Transverse colon (tissue), 4 donors: ENCODE results near the gene CHTF18. TPM values are rescaled to one million over a fixed set of nuclear protein-coding genes. Genes with fewer than 3 reads are reported as not detected.

Source experiments
- DNase-seq: peaks from one replicate; pipeline ENCODE4 v3.0.0-alpha.2; 2019
- H3K27ac ChIP-seq, 4 donors: fragments of 200-600 bp; sonication (generic); 2 replicates each; pipeline ENCODE4 v1.5.1; 2016 to 2018; ENCODE audit warnings: inconsistent platforms in 4 of 4
- H3K27me3 ChIP-seq: fragments of 200-600 bp; sonication (generic); 2 replicates; pipeline ENCODE4 v1.5.1; 2017; ENCODE audit warnings: inconsistent platforms
- H3K36me3 ChIP-seq, 4 donors: fragments of 200-600 bp; sonication (generic); 2 replicates each; pipeline ENCODE4 v1.5.1; 2017 to 2019; ENCODE audit warnings: inconsistent platforms in 4 of 4
- H3K4me1 ChIP-seq, 4 donors: fragments of 200-600 bp; sonication (generic); 2 replicates each; pipeline ENCODE4 v1.5.1; 2017 to 2020; ENCODE audit warnings: inconsistent platforms in 4 of 4
- H3K4me3 ChIP-seq, 4 donors: fragments of 200-600 bp; sonication (generic); 1 replicate in 1 of 4; 2 replicates in 3 of 4; pipeline versions ENCODE4 v1.5.1 to v1.6.1; 2017 to 2019; ENCODE audit warnings: inconsistent platforms in 4 of 4
- H3K9me3 ChIP-seq, 2 donors: fragments of 200-600 bp; sonication (generic); 2 replicates each; pipeline ENCODE4 v1.5.1; 2017 to 2019; ENCODE audit warnings: inconsistent platforms in 2 of 2
- EP300 ChIP-seq: sonication (generic); formaldehyde crosslinking; IDR thresholded peaks from one replicate; pipeline ENCODE4 v1.6.1; 2017; ENCODE audit warnings: antibody characterized with exemption, low read depth
- POLR2A ChIP-seq: fragments of 450-650 bp; IDR thresholded peaks from one replicate; pipeline ENCODE4 v1.6.1; 2016; ENCODE audit warnings: antibody characterized with exemption, mild to moderate bottlenecking, moderate library complexity
- POLR2AphosphoS5 ChIP-seq, 3 donors: sonication (generic); formaldehyde crosslinking; IDR thresholded peaks; one replicate each; pipeline ENCODE4 v1.6.1; 2016; ENCODE audit warnings: antibody characterized with exemption in 3 of 3
- WGBS, 2 donors: methylation state at CpG; one replicate each; pipeline ENCODE4 v1.1.5; 2018; ENCODE audit warnings: low coverage in 1 of 2; 5-methylcytosine and 5-hydroxymethylcytosine counted together
- in situ Hi-C, 4 donors: fragments of 200-750 bp; cut with MboI; loops; one replicate each; pipeline versions ENCODE4 v1.15.0 to v1.15.1; 2017; ENCODE audit warnings: low sequenced_read_pairs in 3 of 4, low pct_ligation_motif_present in 1 of 4, low pct_unique_long_range_greater_than_20kb in 1 of 4
- intact Hi-C: fragments of 100-400 bp; cut with DNase I; formaldehyde crosslinking; loops from one replicate; pipeline ENCODE4 v1.15.1; 2023; ENCODE audit warnings: low total_unique reads
- total RNA-seq, 4 donors: library from RNA; depleted of rRNA; stranded (reverse); fragments of >200 nt; gene quantifications; one replicate each; pipeline ENCODE4 v1.1.0, GENCODE V29; 2016
- TF ChIP-seq, protein P1 (sequence below), 5 experiments: fragments of 200-600 bp in 3 of 5; fragments of 450-650 bp in 2 of 5; sonication (generic) in 3 of 5; IDR thresholded peaks; 1 replicate in 2 of 5; 2 replicates in 3 of 5; pipeline ENCODE4 v1.5.1; 2016 to 2017; ENCODE audit warnings: antibody characterized with exemption in 5 of 5, inconsistent platforms in 3 of 5, mild to moderate bottlenecking in 2 of 5, moderate library complexity in 1 of 5

The CHTF18 gene
- total RNA-seq, 4 donors from 2014 or later: 4.6 to 33.4 (median 12.9) TPM

DNA sequence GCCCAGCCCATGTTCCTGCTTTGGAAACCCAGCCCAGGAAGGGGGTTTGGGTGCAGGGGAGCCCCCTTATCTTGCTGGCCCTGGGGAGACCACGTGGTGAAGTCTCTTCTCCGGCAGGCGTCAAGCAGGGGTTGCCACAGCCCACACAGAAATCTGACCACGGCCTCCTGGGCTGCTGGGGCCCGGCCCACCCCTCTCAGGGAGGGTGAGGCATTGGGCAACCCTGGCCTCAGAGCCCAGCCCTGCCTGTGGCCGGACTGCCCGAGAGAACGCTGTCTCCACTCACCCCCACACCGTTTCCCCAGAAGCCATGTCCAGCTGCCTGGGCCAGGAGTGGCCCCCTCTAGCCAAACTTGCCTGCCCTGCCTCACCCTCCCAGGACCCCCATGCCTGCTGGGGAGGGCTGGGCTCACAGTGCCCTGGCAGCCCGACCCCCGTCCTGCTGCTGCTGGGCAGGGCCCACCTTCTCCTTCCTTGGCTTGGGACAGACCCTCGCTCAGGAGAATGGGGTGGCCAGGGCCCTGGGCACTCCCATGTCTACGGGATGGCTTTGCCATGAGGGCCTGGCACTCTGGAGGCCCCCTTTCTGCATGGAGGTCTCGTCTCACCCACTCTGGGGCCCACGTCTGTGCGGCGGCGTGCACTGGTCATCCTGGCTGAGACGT lies 6.9 kb upstream of the CHTF18 start:
- Histone ChIP-seq H3K4me3 (no peak overlapping the region), H3K27me3 (peaks cover 63% of the 10 kb centered on the region), H3K27ac (no peak overlapping the region), H3K4me1 (no peaks in the 10 kb centered on the region), H3K36me3 (no peaks in the 10 kb centered on the region), H3K9me3 (no peaks in the 10 kb centered on the region)
- in situ Hi-C loops (loop anchor here in 1 of 4 donors (10.0 kb wide), 1 partner anchor 67 kb away; the partner anchor contains the start of gene METRN), intact Hi-C loops (no loop called here)
- 69% methylated on average over 19 of the region's 19 CpGs; no CpG with 5 or more reads in 1 of the 2 donors for WGBS, 2 donors
- TF ChIP-seq EP300 (no peak), POLR2AphosphoS5 (IDR thresholded peaks at IDR 0.05) (no peak), POLR2A (no peak)
- TF ChIP-seq, protein P1, sequence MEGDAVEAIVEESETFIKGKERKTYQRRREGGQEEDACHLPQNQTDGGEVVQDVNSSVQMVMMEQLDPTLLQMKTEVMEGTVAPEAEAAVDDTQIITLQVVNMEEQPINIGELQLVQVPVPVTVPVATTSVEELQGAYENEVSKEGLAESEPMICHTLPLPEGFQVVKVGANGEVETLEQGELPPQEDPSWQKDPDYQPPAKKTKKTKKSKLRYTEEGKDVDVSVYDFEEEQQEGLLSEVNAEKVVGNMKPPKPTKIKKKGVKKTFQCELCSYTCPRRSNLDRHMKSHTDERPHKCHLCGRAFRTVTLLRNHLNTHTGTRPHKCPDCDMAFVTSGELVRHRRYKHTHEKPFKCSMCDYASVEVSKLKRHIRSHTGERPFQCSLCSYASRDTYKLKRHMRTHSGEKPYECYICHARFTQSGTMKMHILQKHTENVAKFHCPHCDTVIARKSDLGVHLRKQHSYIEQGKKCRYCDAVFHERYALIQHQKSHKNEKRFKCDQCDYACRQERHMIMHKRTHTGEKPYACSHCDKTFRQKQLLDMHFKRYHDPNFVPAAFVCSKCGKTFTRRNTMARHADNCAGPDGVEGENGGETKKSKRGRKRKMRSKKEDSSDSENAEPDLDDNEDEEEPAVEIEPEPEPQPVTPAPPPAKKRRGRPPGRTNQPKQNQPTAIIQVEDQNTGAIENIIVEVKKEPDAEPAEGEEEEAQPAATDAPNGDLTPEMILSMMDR (IDR thresholded peaks at IDR 0.05): no peak
- no peak for DNase-seq

DNA sequence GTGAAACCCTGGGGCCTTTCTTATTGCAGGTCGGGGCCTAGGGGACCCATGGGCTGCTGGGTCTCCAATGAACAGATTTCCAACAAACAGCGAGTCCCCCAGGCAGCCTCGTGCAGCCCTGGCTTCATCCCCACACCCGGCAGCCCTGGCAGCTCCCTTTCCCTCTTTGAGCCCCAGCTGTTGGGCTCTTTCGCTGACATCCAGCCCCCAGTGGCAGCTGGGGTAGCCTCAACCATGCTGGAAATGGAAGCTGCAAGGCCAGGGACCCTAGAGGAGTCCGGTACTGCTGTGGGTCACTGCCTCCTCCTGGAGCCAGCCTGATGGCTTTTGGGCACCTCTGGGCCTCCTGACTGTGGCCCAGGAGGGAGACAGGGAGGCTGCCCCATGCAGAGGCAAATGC lies 6.2 kb upstream of the CHTF18 start:
- no peak for DNase-seq
- no peak overlapping the region for H3K27ac ChIP-seq
- in situ Hi-C loops: loop anchor here in 1 of 4 donors (10.0 kb wide), 1 partner anchor 67 kb away; the partner anchor contains the start of gene METRN
- peaks cover 57% of the 10 kb centered on the region for H3K27me3 ChIP-seq
- H3K9me3 ChIP-seq: no peaks in the 10 kb centered on the region
- 55% methylated on average over 6 of the region's 6 CpGs; no CpG with 5 or more reads in 1 of the 2 donors for WGBS, 2 donors
- H3K4me3 ChIP-seq: no peak overlapping the region
- intact Hi-C loops: no loop called here
- peaks cover 4 to 5% (median 4%) of the 10 kb centered on the region in 4 donors for H3K4me1 ChIP-seq
- TF ChIP-seq POLR2A (no peak), EP300 (no peak), POLR2AphosphoS5 (IDR thresholded peaks at IDR 0.05) (no peak)
- TF ChIP-seq, protein P1 (IDR thresholded peaks at IDR 0.05): no peak
- H3K36me3 ChIP-seq: no peaks in the 10 kb centered on the region

DNA sequence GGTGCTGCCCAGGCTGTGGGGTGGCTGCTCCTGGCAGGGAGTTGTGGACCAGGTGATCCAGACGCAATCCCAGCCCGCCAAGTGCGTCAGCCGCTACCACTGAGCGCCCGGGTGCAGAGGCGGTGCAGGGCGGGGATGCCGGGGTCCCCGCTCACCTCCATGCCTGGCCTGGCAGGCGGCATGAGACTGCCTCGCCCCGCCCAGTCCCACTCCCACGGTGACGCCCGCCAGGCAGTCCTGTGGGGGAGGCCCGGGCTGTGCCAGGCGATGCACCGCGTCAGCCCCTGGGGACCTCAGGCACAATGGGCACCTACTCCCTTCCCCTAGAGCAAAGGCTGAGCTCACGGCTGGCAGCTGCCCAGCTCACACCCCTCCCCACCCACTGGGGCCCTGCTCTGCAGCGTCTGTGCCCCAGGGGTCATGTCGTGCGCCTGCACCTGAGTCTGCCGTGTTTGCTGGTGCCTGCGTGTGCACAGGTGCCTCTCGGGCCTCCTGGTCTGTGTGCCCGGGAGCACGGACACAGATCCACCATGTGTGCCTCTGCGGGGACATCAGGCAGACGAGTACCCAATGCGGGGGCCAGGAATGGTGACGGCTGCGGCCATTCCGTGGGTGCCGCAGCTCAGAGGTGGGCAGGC lies 5.5 kb upstream of the CHTF18 start:
- Histone ChIP-seq H3K9me3 (no peaks in the 10 kb centered on the region), H3K27ac (no peak overlapping the region), H3K4me3 (no peak overlapping the region), H3K36me3 (no peaks in the 10 kb centered on the region), H3K4me1 (peaks cover 8 to 10% (median 9%) of the 10 kb centered on the region in 4 donors), H3K27me3 (peaks cover 50% of the 10 kb centered on the region)
- 44% methylated on average over 34 of the region's 36 CpGs; no CpG with 5 or more reads in 1 of the 2 donors for WGBS, 2 donors
- TF ChIP-seq, protein P1 (IDR thresholded peaks at IDR 0.05): no peak
- TF ChIP-seq EP300 (no peak), POLR2A (no peak), POLR2AphosphoS5 (IDR thresholded peaks at IDR 0.05) (no peak)
- in situ Hi-C loops: loop anchor here in 1 of 4 donors (10.0 kb wide), 1 partner anchor 68 kb away; the partner anchor contains the start of gene METRN
- intact Hi-C loops: no loop called here
- no peak for DNase-seq

DNA sequence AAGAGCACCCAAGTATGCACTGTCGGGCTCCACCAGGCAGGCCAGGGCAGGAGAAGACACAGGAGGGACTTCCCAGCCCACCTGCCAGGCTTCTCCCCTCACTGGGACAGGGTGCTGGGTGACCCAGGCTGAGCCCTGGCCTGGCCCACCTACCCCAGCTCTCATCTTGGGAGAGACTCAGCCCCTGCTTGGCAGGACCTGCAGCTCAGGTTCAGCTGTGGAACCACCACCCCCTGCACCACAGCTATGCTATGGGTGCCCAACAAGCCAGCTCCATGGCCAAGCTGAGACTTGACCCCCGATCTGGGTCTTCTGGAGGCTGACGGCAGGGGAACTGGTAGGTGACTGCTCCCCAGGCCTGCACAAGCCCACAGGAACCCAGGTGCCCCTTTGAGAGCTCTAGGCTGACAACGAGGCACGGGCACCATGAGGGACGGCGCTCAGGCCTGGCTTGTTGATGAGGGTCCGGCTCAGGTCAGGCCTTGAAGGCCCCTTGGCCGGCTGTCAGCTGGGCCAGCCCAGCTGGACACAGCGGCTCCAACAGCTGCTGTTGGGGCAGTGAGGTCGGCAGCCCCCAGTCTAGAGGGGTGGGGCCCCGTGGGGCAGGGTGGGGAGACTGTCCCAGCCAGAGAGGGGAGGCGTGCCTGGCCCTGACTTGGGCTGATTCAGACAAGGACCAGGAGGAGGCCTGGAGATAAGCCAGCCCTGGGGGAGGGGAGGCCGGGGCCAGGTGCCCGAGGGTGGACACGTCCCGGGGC lies 4.8 kb upstream of the CHTF18 start:
- no peak for TF ChIP-seq POLR2A
- TF ChIP-seq POLR2AphosphoS5 (IDR thresholded peaks at IDR 0.05): no peak
- TF ChIP-seq, protein P1 (IDR thresholded peaks at IDR 0.05): no peak
- Histone ChIP-seq H3K9me3 (no peaks in the 10 kb centered on the region), H3K27me3 (peaks cover 43% of the 10 kb centered on the region), H3K27ac (no peak overlapping the region), H3K36me3 (no peaks in the 10 kb centered on the region), H3K4me3 (no peak overlapping the region), H3K4me1 (peaks cover 8 to 11% (median 9%) of the 10 kb centered on the region in 4 donors)
- DNase-seq: no peak
- WGBS, 2 donors: 42% methylated on average over 14 of the region's 17 CpGs; no CpG with 5 or more reads in 1 of the 2 donors
- intact Hi-C loops: no loop called here
- in situ Hi-C loops: loop anchor here in 1 of 4 donors (10.0 kb wide), 1 partner anchor 69 kb away; the partner anchor contains the start of gene METRN
